GM23248 (cell line): ENCODE data around the gene MCOLN3.

Experiments
- EZH2 ChIP-seq: fragments of 200-600 bp; sonication (generic); IDR thresholded peaks from 2 replicates; pipeline ENCODE4 v1.6.1; 2018; ENCODE audit warnings: antibody characterized with exemption, mild to moderate bottlenecking; ENCODE audit not compliant: insufficient read depth, poor library complexity, severe bottlenecking
- EZH2phosphoT487 ChIP-seq: fragments of 200-600 bp; sonication (generic); IDR thresholded peaks from 2 replicates; pipeline ENCODE4 v1.6.1; 2018; ENCODE audit warnings: antibody characterized with exemption, moderate library complexity, mild to moderate bottlenecking, low read depth; ENCODE audit not compliant: insufficient read depth

- TF ChIP-seq EZH2: no peak
- no peak for TF ChIP-seq EZH2phosphoT487
Observed at GRCh38 chr1:85062425-85063026, 14.2 kb upstream of the MCOLN3 start.
